PFSK-1 (cell line): ENCODE results near the gene CARHSP1.

ENCODE experiments used
- FOXP2 ChIP-seq: optimal IDR thresholded peaks from 2 replicates; pipeline ENCODE3; 2011; ENCODE audit warnings: borderline replicate concordance, control low read depth, inconsistent platforms; ENCODE audit not compliant: insufficient read depth; ENCODE audit errors: extremely low read length, extremely low read depth
- POLR2AphosphoS5 ChIP-seq: IDR thresholded peaks from 2 replicates; pipeline ENCODE4 v1.6.1; 2012; ENCODE audit warnings: low read depth, mild to moderate bottlenecking, control low read depth, low read length, moderate library complexity
- REST ChIP-seq, 2 experiments: IDR thresholded peaks; 2 replicates each; pipeline versions ENCODE4 v1.6.1 to v1.8.0; 2011 to 2012; ENCODE audit warnings: low read depth in 2 of 2, low read length in 2 of 2, control low read depth in 1 of 2, inconsistent platforms in 1 of 2, mild to moderate bottlenecking in 1 of 2, moderate library complexity in 1 of 2; ENCODE audit not compliant: insufficient read depth in 1 of 2
- SIN3A ChIP-seq: IDR thresholded peaks from 2 replicates; pipeline ENCODE4 v1.6.1; 2012; ENCODE audit warnings: mild to moderate bottlenecking, low read length, moderate library complexity, borderline replicate concordance; ENCODE audit not compliant: insufficient read depth
- TAF1 ChIP-seq: IDR thresholded peaks from 2 replicates; pipeline ENCODE4 v1.6.1; 2012; ENCODE audit warnings: low read length, control low read depth, borderline replicate concordance; ENCODE audit not compliant: insufficient read depth

The CARHSP1 gene

DNA sequence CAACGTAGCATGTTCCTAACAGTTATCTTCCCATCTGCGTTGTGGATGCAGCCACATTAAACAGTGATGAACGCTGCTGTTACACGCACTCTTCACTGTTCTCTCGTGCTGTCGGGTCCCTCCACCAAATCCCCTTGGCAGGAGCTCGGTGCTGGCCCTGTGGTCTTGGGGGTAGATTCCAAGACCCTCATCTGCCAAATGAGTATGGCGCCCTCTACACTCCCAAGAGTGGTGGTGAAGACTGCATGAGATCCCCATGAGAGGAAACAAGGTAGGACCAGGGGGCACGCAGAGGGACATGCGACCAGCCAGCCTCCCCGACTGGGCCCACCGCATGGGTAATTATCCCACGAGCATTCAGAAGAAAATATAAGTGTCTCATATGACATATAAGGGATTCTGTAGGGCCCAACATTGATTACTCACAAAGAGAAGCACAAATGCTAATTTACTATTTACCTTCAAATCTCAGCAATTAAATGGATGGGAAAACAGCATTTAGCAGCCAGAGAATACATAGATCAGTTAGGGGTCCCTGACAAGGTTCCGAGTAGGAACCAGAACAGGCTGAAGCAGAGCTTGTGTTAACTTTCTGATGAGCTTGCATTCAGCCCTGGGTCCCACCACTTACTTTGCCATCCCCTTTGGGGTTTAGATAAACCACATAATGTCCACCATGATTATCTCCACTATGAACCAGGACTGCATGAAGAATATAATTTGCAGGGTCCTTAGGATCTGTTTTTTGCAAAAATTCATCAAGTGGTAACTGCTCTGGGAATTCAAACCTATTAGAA lies 37.2 kb upstream of the CARHSP1 start:
- TF ChIP-seq POLR2AphosphoS5 (no peak), FOXP2 (no peak), REST (IDR thresholded peaks at IDR 0.05; ENCODE audit: insufficient read depth in 1 of 2, low read depth in 2 of 2, low read length in 2 of 2) (no peak), TAF1 (no peak), SIN3A (no peak)

GRCh38 chr16:8905168-8905762 lies 36.5 kb upstream of the CARHSP1 start:
- TF ChIP-seq SIN3A (no peak), REST (IDR thresholded peaks at IDR 0.05; ENCODE audit: insufficient read depth in 1 of 2, low read depth in 2 of 2, low read length in 2 of 2) (no peak), FOXP2 (no peak), TAF1 (no peak), POLR2AphosphoS5 (no peak)

GRCh38 chr16:8904018-8904430 lies 35.2 kb upstream of the CARHSP1 start:
- TF ChIP-seq FOXP2 (no peak), SIN3A (no peak), TAF1 (no peak), POLR2AphosphoS5 (no peak), REST (IDR thresholded peaks at IDR 0.05; ENCODE audit: insufficient read depth in 1 of 2, low read depth in 2 of 2, low read length in 2 of 2) (no peak)

DNA sequence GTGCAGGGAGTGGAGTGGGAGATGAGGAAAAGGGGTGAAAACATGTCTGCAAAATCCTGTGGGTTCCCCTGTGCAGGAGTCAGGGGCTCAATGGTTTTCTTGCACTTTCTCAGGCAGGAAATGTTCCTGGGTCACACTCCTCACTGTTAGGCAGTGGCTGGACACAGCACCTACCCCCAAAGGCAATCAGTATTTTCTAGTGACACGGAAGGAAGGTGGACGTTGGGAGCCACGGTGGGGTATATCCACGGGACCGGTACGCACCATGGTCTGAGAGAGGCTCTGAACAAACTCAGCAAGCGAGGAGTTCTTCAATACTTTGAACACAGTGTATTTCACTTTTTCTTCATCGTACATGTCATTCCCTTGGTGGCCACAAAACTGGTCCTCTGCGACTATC lies 34.2 kb upstream of the CARHSP1 start:
- TF ChIP-seq TAF1 (no peak), POLR2AphosphoS5 (no peak), FOXP2 (no peak), REST (IDR thresholded peaks at IDR 0.05; ENCODE audit: insufficient read depth in 1 of 2, low read depth in 2 of 2, low read length in 2 of 2) (no peak), SIN3A (no peak)
